NOMO-1 (cell line): ENCODE data around the gene PAXX.

Source experiments
- DNase-seq, 2 experiments: peaks; one replicate each; lab custom pipeline; 2025; ENCODE audit not compliant: unreplicated experiment in 2 of 2; lab: John Stamatoyannopoulos, UW

The PAXX gene

DNA sequence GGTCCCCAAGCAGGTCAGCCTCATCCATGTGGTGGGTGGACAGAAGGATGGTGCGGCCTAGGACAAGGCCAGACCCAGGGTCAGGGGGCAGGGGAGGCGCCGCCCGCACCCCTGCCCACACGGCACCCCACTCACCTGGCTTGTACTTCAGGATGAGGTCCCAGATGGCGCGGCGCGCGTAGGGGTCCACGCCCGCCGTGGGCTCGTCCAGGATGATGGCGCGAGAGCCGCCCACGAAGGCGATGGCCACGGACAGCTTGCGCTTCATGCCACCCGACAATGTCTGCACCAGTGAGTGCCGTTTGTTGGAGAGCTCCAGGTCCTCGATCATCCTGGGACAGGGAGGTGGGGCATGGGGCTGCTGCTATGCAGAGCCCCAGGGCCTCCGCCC lies 23.3 kb downstream of the PAXX start:
- no peak for DNase-seq

DNA sequence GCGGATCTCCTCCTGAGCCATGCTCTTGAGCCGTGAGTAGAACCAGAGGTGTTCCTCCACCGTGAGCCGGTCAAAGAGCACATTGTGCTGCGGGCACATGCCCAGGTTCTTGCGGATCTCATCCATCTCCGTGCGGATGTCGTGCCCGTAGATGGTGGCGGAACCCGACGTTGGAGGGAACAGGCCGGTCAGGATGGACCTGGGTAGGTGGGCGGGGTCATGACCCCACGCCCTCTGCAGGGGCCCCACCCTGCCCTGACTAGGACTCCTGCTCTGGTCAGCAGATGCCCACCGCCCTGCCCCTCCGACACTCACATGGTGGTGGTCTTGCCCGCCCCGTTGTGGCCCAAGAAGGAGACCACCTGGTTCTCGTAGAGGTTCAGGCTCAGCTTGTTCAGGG lies 23.8 kb downstream of the PAXX start:
- DNase-seq, result no peak

- DNase-seq, result no peak
Observed at GRCh38 chr9:137016436-137016835, 24.2 kb downstream of the PAXX start.

DNA sequence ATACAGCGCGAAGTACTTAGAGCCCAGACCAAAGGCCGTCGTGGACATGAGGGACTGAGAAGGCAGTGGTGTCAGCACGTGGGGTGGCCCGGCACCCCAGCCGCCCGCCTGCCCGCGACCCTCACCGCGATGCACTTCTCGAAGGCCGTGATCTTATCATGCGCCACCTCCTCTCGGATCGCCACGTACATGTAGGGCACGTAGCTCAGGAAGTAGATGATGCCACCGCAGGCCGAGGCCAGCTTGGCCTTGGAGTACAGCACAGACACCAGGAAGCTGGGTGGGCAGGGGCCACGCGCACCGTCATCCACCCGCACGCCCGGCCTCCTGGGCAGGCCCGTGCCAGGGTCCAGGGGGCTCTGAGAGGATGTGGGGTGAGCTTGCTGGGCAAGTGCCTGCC lies 24.8 kb downstream of the PAXX start:
- no peak for DNase-seq

GRCh38 chr9:137017791-137018497 lies 25.7 kb downstream of the PAXX start:
- DNase-seq, result no peak

DNA sequence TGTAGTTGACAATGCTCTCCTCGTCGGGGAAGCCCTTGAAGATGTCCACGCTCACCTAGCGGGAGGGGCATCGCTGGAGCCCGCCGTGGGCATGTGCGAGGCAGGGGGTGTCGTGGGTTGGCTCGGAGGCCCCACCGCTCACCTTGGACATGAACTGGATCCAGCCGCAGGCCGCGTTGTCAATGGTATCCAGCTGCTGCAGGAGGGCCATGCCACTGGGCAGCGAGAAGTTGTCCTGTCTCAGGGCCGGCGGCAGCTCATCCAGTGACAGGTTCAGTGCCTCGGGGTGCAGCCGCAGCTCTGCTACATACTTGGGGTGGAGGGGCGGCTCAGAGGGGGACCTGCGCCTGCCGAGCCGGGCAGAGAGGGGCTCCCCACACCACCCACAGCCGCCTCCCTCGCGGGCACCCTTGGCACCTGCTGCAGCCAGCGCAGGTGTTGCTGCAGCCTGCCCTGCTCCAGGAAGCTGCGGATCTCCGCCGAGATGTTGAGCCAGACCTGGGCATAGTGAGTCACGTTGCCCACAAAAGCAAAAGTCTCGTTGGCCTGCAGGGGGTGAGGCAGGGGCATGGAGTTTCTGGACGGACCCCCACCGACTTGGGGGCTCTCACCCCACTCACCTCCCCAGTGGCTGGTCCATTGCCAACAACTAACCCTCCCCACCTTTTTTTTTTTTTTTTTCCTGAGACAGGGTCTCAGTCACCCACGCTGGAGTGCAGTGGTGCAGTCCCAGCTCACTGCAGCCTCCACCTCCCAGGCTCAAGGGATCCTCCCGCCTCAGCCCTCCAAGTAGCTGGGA lies 26.7 kb downstream of the PAXX start:
- DNase-seq, result no peak

GRCh38 chr9:137019891-137020683 lies 27.9 kb downstream of the PAXX start:
- no peak for DNase-seq

- DNase-seq, result no peak
Observed at GRCh38 chr9:137020771-137021567, 28.7 kb downstream of the PAXX start.

DNA sequence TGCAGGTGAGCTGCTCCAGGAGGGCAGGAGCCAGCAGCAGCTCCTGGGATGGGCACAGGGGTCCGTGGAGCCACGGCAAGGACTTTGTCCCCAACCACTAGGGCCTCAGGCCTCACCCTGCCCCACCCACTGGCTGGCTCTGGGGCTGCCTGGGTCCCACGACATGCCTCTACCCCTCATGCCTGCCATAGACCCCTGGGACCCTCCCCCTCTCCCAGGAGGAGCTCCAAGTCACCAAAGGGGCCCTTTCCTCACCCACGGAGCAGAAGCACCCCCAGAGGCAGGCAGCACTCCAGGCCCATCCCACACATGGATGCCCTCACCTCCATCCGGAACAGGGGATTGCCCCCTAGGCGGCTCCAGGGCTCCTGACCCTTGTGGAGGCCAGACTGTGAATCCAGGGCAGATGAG lies 29.4 kb downstream of the PAXX start:
- DNase-seq, result no peak

DNA sequence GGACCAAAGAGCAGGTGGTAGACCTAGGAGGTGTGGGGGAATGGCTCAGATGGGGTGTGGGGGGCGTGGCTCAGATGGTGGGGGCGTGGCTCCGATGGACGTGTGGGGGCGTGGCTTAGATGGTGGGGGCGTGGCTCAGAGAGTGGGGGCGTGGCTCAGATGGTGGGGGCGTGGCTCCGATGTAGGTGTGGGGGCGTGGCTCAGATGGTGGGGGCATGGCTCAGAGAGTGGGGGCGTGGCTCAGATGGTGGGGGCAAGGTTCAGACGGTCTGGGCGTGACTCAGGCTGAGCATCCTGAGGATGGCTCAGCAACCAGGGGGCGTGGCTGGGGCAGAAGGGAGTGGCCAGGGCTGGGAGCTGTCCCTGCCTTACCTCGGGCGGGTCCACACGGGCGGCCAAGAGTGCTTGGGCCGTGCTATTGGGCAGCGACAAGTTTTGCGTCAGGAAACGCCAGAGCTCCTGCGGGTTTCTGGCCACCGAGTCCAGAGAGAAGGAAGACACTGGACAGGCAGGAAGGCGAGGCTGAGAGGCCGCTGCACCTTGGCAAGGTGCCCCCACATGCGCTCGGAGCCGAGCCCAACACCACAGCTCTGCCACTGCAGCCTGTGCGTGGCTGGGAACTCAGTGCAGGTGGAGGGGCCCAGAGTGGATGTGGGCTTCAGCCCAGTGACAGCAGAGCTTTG lies 29.9 kb downstream of the PAXX start:
- peak; percentile 71 to 72 for DNase-seq

- no peak for DNase-seq
Observed at GRCh38 chr9:137022662-137023008, 30.4 kb downstream of the PAXX start.

DNA sequence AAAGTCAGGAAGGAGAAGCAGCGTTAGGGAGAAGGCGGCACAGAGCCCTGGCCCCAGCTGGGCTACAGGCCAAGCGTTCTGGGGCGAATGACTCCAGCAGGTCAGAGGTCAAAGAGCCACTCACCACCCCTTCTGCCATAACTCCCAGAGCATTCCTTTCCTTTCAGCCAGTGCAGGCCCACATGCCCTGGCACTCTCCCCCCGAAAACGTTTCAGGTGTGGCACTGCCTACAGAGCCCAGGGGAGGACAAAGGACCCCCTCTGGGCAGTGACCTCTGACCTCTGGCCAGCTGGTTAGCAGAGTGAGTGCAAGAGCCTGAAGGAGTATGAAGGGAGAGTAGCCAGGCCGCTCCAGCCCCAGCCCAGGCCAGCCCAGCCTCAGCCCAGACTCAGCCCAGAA lies 30.9 kb downstream of the PAXX start:
- no peak for DNase-seq

- DNase-seq, result no peak
Observed at GRCh38 chr9:137023583-137023991, 31.4 kb downstream of the PAXX start.

DNA sequence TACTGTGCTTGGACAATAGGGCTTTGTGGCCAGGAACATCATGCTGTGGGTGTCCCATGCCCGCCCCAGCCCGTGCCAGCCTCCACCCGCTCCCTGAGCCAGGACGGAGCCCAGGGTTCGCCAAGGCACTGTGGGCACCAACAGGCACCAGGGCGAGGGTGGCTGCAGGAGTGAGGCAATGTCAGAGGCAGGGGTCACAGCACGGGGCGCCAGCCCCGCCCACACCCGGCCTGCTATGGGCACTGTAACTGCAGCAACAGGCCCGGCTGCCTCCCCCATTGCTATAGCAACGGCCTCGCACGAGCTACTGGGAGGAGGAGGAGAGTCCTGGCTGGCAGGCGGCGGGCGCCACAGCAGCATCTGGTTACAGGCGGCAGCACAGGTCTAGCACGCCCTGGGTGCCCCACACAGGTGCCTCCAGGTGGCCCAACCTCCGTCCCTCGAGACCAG lies 33.3 kb downstream of the PAXX start:
- DNase-seq, result no peak

DNA sequence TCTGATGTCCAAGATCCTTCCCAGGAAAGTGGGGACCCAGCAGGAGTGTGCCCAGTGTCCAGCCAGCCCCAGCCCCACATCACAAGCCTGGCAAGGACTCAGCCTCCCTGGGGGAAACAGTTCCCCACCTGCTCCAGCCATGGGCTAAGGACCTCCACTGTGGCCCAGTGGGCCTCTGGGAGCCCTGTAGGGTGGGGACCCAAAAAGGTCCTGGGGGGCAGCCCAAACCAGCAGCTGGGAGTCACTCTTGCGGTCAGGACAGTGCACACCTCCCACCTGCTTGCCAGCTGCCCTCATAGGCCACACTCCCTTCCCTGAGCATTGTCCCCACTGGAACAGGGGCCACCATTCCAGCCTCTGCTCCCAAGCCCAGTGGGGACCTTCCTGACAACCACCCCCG lies 34.2 kb downstream of the PAXX start:
- DNase-seq, result no peak

DNA sequence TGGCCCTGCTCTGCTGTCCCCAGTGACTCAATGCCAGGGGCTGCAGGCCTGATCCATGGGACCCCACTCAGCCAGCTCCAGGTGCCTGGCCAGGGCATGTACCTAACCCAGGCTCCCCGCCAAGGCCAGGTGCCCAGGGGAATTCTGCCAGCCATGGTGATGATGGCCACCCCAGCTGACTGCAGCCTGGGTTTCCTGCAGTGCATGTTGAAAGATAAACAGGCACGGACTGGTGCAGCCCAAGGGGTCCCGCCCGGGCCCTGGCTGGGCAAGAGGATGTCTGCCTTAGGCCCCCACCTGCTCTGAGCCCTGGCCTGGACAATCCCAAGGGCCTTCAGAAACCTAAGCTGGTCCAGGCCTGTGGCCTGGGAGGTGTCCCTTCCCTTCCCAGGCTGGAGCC lies 34.6 kb downstream of the PAXX start:
- DNase-seq, result no peak

- no peak for DNase-seq
Observed at GRCh38 chr9:137027369-137028262, 35.4 kb downstream of the PAXX start, which contains the start of gene ABCA2. TSS of gene ABCA2 (minus strand) at chr9:137028237. CDS start at chr9:137028140, 97 bp downstream.

DNA sequence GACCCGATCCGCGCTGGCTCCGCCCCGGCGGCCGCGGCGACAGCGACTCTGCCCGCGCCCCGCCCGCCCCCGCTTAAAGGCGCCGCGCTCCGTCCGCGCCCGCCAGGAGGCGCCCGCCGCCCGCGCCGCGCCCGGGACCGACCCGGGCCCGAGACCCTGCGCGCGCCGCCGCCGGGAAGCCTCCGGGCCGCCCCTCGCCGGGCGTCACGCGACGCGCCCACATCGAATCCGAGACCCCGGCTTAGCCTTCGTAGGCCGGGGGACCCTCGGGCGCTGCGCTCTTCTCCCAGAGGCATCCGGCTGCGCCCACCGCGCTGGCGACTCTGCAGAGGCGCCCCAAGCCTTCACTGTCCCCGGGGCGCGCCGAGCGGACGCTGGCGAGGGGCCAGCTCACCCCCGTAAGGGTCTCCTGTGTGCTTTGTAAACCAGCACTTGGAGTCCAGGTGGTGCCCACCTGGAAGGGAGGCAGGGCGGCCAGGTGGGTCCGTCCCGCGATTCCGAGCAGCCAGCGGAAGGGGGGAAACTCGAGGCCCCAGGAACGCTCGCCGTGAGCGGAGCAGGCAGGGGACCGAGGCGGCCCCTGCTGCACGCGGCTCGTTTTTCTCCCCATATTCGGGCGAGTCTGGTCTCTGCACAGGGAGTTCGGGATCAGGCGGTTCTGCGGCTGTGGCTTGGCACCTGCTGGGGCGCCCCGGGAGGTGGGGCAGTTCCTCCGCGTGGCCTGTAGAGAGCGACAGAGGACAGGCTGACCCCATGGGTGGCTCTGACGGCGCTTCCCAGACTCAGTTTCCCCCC lies 36.2 kb downstream of the PAXX start:
- DNase-seq, result peak; percentile 76 to 83
